PFSK-1 (cell line): ENCODE data around the gene SLCO2B1.

ENCODE experiments used
- POLR2AphosphoS5 ChIP-seq: IDR thresholded peaks from 2 replicates; pipeline ENCODE4 v1.6.1; 2012; ENCODE audit warnings: low read depth, mild to moderate bottlenecking, control low read depth, low read length, moderate library complexity
- SIN3A ChIP-seq: IDR thresholded peaks from 2 replicates; pipeline ENCODE4 v1.6.1; 2012; ENCODE audit warnings: mild to moderate bottlenecking, low read length, moderate library complexity, borderline replicate concordance; ENCODE audit not compliant: insufficient read depth
- TAF1 ChIP-seq: IDR thresholded peaks from 2 replicates; pipeline ENCODE4 v1.6.1; 2012; ENCODE audit warnings: low read length, control low read depth, borderline replicate concordance; ENCODE audit not compliant: insufficient read depth

DNA sequence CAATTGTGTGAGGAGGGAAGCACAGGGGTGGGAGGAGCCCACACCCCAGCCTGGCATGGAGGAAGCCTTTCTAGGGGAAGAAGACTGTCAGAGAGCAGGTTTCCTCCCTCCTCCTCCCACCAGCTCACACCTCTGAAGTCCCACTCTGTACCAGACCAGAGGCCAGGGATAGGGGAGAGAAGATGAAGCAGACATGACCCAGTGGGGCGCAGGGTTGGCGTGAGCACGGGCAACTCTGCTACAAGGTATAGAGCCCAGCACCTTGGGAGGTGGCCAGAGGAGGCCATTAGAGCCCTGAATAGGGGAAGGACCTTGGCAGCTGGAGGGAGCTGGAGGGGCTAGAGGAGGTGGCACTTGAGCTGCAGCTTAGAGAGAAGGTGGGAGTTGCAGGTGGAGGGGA lies 15.9 kb downstream of the SLCO2B1 start:
- no peak for TF ChIP-seq POLR2AphosphoS5
- no peak for TF ChIP-seq TAF1
- no peak for TF ChIP-seq SIN3A
